ENCODE measurements around the gene TXNDC15.
A peak's percentile ranks its signal among the peaks of the same experiment; 100 is the strongest.
"Not testable (repeated sequence)": the region's sequence is repeated elsewhere in the genome, so short reads cannot be mapped to it uniquely, and the experiment has no call there.

The TXNDC15 gene, protein sequence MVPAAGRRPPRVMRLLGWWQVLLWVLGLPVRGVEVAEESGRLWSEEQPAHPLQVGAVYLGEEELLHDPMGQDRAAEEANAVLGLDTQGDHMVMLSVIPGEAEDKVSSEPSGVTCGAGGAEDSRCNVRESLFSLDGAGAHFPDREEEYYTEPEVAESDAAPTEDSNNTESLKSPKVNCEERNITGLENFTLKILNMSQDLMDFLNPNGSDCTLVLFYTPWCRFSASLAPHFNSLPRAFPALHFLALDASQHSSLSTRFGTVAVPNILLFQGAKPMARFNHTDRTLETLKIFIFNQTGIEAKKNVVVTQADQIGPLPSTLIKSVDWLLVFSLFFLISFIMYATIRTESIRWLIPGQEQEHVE

DNA sequence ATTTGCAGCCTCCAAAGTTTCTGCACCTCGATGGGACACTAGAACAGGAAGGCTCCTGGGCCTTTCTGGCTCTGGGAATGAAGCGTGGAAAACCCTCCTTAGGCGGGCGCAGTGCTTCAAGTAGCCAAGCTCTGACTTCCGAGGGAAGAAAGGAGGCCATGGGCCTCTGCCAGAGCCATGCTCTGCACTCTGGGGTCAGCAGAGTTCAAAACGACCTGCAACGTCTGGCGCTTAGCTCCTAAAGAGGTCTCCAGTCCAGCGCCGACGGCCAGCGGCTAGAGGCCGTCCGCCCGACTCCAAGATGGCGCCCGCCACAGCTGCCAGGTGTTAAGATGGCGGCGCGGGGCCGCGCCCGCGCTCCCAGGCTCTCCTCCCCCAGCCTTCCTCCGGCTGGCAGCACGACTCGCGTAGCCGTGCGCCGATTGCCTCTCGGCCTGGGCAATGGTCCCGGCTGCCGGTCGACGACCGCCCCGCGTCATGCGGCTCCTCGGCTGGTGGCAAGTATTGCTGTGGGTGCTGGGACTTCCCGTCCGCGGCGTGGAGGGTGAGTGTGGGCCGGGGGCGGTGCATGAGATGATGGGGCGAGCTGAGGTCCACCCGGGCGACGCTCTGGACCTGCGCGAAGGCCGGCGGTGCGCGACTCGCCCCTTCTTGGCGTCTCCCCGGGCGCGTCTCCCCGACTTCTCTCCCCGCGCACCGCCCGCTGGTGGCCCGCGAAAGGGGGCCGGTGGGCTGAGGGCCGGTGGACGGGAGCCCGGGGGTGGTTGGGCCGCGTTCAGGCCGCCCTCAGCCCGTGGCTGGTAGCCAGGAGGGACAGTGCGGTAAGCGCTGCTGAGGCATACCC lies at the start of gene TXNDC15:
Gene TXNDC15, plus strand, starts transcription at position 385 of the 844 bp plus-strand sequence. Its CDS starts 57 bp downstream, at position 442.
- DNase-seq: peak; percentile 54

DNA sequence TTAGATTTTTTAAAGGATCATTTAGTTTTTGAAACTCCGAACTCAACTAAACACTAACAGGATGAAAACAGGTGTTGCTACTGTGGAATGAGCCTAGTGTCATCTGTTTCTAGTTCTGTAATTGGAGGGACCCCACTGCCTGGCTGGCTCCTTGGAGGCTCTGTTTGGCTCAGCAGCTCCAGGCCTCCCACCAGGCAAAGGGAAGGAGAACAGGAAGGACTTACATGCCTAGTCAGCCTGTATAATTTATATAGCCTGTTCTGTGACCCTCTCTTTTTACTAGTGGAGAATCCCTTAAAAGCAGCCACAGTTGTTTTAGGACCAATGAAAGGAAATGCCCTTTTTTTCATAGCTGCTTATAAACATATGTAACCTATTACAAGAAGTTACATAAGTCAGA lies 49.5 kb upstream of the TXNDC15 start:
- no peak for DNase-seq

DNA sequence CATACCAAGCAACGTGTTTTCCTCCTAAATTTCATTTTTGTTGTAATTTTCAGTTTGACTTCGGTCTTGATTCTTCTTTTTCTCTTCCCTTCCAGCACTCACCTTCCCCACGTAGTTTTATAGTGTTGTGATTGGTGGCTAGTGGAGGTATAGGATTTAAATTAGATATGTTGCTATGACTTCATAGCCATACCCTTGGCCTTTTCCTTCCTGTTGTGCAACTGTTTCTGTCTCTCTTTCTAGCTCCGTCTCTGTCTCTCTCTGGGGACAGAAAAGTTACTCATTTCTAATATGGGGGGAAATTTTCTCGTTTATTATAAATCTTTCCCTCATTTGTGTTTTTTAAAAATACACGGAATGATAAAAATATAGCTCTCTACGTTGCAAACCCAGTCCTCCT lies 49.0 kb upstream of the TXNDC15 start:
- DNase-seq: no peak

DNA sequence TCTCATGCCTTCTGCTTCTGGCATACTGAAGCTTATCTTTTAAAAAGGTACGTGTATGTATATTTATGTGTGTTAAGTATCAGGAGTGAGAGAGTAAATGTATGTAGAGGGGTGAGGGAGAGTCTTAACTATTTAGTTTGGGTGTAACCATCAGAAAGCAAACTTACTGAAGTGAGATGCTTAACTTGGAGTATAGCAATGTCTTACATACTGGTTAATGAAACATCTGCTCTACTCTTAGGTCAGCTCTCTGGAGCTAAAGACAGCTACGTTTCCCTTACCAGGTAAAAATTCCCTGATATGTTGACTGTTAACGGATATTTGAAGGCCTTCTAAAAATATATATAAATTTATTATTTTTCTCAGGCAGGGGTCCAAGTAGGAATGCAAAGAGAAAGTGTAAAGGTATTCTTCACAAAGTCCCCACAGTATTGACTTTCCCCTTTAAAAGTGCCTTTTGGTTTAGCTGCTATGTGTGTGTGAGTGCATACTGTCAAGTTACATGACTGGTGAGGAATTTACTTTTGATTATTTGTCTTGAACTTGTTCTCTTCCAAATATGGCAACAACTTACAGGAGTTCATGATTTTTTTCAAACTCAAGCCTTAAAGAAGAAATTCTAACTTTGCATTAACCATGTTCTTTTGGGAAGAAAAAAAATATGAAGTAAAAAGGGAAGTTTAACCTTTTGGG lies 40.7 kb upstream of the TXNDC15 start:
- DNase-seq: no peak

DNA sequence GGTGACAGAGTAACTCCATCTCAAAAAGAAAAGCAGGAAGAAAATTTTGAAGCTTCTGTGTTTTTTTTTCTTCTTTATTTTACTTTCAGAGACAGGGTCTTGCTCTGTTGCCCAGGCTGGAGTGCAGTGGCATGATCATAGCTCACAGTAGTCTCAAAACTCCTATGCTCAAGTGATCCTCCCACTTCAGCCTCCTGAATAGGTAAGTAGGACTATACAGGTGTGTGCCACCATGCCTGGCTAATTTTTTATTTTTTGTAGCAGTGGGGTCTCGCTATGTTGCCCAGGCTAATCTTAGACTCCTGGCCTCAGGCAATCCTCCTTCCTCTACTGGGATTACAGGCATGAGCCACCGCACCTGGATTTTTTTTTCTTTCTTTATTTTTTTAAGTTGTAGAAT lies 38.5 kb upstream of the TXNDC15 start:
- DNase-seq: no peak

DNA sequence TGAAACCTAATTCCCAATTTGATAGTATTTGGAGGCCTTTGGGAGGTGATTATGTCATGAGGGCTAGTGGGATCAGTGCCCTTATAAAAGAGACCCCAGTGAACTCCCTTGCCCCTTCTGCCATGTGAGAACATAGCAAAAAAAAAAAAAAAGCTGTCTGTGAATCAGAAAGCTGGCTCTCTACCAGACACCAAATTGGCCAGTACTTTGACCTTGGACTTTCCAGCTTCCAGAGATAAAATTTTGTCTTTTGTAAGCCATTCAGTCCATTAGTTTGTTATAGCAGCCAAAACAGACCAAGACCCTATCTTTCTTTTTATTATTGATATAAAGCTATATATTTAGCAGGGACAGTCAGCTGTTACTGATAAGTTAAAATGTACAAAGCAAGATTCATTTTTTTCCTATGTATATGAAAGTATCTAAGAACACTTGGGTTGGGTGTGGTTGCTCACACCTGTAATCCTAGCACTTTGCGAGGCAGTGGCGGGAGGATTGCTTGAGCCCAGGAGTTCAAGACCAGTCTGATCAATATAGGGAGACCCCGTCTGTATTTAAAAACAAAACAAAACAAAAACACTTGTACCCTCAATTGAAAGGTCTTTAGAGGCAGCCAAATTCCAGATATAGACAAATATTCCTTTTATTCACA lies 36.5 kb upstream of the TXNDC15 start:
- no peak for DNase-seq

DNA sequence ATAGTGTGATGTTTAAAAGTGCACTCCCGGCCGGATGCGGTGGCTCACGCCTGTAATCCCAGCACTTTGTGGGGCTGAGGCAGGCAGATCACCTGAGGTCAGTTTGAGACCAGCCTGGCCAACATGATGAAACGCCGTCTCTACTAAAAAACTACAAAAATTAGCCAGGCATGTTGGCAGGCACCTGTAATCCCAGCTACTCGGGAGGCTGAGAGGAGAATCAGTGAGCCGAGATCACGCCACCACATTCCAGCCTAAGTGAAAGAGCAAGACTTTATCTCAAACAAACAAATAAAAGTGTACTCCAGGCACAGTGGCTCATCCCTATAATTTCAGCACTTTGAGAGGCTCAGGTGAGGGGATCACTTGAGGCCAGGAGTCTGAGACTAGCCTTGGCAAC lies 35.8 kb upstream of the TXNDC15 start:
- not testable (repeated sequence) for DNase-seq

DNA sequence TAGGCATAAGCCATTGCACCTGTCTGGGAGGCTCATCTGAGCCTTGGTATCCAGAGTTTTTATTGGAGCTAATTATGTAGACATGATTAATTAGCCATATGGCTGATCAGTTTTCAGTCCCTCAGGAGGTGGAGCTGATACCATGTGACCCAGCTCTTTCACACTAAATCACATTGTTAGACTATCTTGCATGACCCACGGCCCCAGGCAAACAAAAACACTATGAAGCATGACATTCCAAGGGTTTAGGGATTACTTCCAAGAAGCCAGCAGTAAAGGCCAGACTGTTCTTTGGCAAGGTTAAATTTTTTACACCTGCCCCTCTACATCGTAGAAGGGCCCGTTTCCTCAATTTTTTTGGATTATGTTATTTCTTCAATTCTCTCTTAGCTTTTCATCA lies 33.4 kb upstream of the TXNDC15 start:
- no peak for DNase-seq

DNA sequence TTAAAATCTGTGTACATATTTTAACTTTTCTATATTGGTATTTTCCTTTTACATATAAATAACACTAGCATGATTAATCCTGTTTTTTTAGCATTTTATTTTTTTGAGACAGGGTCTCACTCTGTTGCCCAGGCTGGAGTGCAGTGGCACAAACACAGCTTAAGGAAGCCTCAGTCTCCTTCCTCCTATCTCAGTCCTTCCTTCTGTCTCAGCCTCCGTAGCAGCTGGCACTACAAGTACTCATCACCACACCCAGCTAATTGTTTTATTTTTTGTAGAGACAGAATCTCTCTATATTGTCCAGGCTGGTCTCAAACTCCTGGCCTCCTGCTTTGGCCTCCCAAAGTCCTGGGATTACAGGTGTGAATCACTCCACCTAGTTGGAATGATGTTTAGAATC lies 29.9 kb upstream of the TXNDC15 start:
- DNase-seq: no peak

DNA sequence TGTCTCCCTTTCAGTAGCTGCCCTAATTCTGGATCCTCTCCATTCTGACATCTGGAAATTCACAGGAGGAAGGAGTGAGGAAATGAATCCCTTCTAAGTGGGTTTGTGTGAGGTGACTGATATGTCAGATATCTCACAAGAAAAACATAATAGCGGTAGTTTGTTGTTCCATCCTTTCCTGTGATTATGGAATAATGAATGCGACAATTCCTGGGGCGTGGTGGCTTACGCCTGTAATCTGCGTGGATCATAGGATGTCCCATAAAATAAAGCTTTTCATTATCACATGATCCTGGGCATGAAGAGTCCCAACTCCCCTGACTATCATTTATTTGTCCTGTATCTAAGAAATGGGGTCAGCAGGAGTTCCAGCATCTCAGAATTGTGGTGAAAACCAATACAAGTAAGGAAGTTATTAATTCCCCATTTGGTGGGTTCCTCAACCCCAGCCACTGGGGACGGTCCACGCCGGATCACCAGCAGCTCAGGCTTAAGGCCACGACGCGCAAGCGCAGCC lies 28.8 kb upstream of the TXNDC15 start:
- DNase-seq: no peak

DNA sequence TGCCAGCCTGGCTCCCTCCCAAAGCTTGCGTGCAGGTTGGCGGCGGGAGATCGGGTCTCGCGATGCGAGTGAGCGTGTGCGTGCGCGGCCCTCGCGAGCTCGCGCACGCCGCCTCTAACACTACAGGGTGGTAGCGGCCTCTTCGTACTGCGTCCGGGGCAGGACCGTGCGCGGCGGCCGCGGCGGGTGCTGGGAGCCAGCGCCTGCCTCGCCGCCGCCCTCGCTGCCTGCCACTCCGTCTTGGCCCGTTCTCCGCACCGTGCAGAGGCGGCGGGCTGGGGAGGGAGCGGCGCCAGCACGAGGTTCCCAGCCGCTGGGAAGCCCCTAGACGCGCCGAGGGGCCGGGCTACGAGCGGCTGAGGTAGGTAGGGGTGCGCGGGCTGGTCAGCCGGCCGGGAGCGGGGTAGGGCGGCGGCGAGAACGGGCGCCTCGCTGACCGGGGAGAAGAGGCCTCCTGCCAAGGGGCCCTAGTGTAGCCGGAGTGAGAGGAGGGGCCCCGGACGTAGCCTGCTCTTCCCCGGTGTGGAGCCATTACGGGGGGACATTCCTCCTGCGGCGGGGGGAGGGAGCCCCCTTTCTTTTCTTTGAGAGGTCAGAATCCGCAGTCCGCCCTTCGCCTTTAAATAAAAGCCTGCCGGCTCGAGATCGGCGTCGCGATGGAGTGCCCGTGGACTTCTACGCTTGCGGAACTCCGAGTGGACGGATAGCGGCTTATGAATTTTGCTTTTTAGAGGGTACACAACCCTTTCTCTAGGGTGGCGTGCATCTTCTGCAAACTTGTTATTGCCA lies 28.1 kb upstream of the TXNDC15 start, which contains the start of gene C5orf24:
Gene C5orf24, plus strand, starts transcription at position 117 of the 789 bp plus-strand sequence. CDS start 8,933 bp downstream, outside the sequence.
- DNase-seq: peak; percentile 83

DNA sequence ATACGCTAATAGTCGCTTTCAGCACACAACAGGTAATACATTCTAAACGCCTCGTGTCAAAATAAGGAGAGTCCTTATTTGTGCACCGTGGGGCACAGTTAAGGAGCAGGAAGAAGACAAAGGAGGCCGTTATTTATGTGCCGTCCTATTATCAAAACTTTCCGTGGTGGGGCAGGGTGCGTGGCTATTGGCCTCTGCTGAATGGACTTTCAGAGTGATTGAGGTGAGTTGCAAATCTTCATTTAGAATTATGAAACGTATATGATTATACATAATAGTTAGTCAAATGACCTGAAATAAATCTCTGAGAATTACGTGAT lies 27.6 kb upstream of the TXNDC15 start:
- DNase-seq: no peak

DNA sequence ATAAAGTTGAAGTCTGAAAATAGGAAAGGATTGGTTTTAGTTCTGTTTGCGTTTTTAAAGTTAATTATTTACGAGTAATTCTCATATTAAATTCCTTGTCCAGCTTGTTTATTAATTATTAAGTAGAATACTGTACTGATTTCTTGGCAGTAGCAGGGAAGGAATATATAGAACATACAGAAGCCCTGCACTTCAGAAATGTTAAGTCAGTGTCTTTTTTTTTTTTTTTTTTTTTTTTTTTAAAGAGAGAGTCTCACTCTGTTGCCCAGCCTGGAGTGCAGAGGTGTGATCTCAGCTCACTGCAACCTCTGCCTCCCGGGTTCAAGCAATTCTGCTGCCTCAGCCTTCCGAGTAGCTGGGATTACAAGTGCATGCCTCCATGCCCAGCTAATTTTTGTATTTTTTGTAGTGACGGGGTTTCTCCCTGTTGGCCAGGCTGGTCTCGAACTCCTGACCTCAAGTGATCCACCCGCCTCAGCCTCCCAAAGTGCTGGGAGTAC lies 24.7 kb upstream of the TXNDC15 start:
- DNase-seq: not testable (repeated sequence)

DNA sequence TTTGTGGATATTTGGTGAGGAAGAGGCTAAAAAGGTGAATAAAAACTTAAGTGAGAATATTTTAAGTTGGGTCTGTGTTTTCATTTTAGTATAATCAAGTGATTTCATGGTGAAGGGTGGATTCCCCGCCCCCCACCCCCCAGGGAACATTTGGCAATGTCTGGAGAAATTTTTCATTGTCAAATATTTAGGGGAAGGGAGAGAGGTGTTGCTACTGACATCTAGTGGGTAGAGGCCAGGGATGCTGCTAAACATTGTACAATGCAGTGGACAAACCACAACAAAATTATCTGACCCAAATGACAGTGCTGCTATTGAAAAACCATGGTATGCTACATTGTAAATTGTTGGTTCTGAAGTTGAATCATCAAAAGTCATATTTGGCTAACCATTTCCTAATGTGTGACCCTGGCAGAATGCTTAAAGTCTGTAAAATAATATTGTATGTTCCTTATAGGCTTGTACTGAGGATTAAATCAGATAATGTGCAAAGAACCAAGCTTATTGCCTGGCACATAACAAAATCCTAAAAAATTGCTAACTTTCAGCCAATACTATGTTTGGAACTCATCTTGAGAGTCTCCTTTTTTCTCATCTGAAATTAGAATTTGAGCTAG lies 22.8 kb upstream of the TXNDC15 start:
- DNase-seq: no peak

DNA sequence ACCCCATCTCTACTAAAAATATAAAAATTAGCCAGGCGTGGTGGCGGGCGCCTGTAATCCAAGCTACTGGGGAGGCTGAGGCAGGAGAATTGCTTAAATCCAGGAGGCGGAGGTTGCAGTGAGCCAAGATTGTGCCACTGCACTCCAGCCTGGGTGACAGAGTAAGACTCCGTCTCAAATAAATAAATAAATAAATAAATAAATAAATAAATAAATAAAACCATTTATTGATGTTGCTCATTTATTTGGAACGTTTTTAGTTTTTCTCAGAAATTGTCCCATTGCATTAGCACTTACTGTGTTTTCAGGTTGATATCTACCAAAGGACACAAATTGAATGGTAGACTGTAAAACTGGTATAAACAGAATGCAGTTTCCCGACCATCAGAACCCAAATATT lies 17.7 kb upstream of the TXNDC15 start:
- not testable (repeated sequence) for DNase-seq

DNA sequence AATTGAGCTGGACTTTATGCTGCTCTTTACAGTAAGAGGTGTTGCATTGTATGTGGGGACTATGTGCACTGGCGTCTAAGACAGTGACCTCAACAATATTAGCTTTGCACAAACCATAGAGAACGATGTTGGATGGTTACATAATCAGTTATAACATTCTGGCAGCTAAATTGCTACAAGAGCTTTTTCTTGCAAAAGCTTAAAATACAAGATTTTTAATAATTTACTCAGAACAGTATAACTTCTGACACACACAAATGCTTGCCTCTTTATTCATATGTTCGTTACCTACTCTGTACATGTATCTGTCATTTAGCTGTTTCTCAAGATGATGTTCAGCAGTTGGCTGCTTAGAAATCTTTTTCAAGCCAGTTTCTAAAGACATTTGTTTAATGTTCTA lies 16.8 kb upstream of the TXNDC15 start:
- DNase-seq: no peak

DNA sequence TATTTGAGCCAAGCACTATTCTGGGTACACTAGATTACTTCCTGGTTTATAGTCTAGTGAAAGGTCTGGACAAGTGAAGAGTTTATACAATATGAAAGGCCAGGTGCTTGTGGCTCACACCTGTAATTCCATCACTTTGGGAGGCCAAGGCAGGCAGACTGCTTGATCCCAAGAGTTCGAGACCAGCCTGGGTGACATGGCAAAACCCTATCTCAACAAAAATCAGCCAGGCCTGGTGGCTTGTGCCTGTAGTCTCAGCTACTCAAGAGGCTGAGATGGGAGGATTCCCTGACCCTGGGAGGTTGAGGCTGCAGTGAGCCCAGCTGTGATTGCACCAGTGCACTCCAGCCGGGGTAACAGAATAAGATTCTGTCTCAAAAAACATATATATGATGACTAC lies 9.5 kb upstream of the TXNDC15 start:
- DNase-seq: no peak

DNA sequence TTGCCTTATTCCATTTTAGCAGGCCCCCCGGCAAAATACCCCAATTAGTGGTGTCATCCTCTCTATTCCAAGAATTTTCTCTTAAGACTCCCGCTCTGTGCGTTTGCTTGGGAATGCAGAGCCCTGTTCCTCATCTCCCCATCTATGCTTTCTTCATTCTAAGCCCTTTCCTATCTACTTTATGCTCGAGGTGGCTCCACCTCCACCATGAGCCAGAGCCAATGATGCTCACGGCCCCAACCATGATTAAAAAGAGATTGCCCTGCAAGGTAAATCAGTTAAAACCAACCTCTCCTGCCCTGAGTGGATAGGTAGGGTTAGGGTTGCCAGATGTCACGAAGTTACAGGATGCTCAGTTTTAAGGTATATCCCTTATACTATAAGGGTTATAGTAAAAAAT lies 677 bp upstream of the TXNDC15 start:
- DNase-seq: no peak

DNA sequence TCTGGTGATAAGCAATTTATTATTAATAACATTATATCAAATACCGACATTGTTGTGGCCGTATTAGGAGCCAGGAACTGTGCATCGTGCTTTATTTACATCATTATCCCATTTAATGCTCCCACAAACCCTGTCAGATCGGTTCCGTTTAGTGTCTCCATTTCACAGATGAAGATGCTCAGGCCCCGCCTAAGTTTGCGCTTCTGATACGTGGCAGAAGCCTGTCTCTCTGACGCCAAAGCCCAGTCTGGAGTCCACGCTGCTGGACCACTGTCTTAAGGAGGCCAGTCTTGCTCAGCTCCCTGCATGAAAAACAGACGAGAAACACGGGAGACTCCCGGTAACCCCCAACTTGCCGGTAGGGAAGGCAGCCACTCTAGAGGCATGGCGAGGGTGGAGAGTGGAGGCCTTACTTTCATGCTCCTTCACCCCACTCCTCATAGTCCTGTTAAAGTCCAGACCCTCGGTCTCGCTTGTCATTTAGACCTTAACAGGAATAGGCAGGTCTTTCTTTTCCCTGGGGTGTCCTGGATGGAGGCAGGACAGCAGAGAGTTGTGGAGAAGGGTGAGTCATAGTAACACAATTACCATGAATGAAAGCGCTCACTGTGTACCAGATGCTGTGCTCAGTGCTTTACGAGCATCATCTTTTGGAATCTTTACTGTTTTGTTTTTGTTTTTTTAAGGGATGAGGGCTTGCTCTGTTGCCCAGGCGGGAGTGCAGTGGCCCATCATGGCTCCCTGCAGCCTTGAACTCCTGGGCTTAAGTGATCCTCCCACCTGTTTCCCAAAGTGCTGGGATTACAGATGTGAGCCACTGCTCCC lies 872 bp downstream of the TXNDC15 start:
- DNase-seq: no peak

DNA sequence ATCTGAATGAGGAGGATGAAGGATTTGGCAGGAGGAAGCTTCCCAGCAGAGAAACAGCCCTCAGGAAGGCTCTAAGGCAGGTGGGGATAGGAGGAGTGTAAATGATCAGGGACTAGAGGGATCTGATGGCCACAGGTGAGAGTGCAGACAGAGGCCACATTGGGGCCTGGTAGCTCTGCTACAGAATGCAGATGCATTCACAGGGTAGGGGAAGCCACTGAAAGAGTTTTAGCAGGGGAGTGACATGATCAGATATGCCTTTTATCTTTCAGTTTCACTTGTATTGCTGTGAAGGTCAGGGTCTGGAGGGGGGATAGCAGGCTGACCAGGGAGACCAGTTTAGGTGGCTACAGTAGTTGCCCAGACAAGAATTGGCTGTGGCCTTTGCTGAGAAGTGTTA lies 3.0 kb downstream of the TXNDC15 start:
- DNase-seq: no peak
